Activated CD4-positive, alpha-beta T cell treated with anti-CD3 and anti-CD28 coated beads for 1 hour (primary cell): ENCODE data around the gene KIAA1217.
"Not testable (repeated sequence)": the region's sequence is repeated elsewhere in the genome, so short reads cannot be mapped to it uniquely, and the experiment has no call there.

Experiments used
- DNase-seq: peaks from one replicate; pipeline ENCODE4 v3.0.0-alpha.2; 2020

Gene KIAA1217

GRCh38 chr10:24475598-24475997 lies 266.7 kb downstream of the KIAA1217 start:
- DNase-seq, result no peak

- no peak for DNase-seq
Observed at GRCh38 chr10:24476913-24477701, 268.2 kb downstream of the KIAA1217 start.

- no peak for DNase-seq
Observed at GRCh38 chr10:24477915-24478314, 269.0 kb downstream of the KIAA1217 start.

- DNase-seq, result no peak
Observed at GRCh38 chr10:24479806-24480205, 270.9 kb downstream of the KIAA1217 start.

GRCh38 chr10:24480447-24480846 lies 271.5 kb downstream of the KIAA1217 start:
- no peak for DNase-seq

GRCh38 chr10:24481241-24481640 lies 272.3 kb downstream of the KIAA1217 start:
- DNase-seq, result no peak

- DNase-seq, result not testable (repeated sequence)
Observed at GRCh38 chr10:24482713-24483112, 273.8 kb downstream of the KIAA1217 start.

GRCh38 chr10:24483701-24484100 lies 274.8 kb downstream of the KIAA1217 start:
- no peak for DNase-seq

- DNase-seq, result no peak
Observed at GRCh38 chr10:24484771-24485170, 275.8 kb downstream of the KIAA1217 start.

GRCh38 chr10:24485304-24485703 lies 276.4 kb downstream of the KIAA1217 start:
- DNase-seq, result no peak

- no peak for DNase-seq
Observed at GRCh38 chr10:24488631-24489030, 279.7 kb downstream of the KIAA1217 start.

- DNase-seq, result no peak
Observed at GRCh38 chr10:24493165-24493564, 284.2 kb downstream of the KIAA1217 start.

GRCh38 chr10:24494236-24494635 lies 285.3 kb downstream of the KIAA1217 start:
- no peak for DNase-seq

- DNase-seq, result no peak
Observed at GRCh38 chr10:24494777-24495176, 285.8 kb downstream of the KIAA1217 start.

- no peak for DNase-seq
Observed at GRCh38 chr10:24495666-24496460, 286.9 kb downstream of the KIAA1217 start.

- no peak for DNase-seq
Observed at GRCh38 chr10:24496906-24497305, 288.0 kb downstream of the KIAA1217 start.

- no peak for DNase-seq
Observed at GRCh38 chr10:24501056-24501711, 292.2 kb downstream of the KIAA1217 start.

- DNase-seq, result no peak
Observed at GRCh38 chr10:24502006-24502405, 293.1 kb downstream of the KIAA1217 start.

GRCh38 chr10:24502801-24503460 lies 294.0 kb downstream of the KIAA1217 start:
- no peak for DNase-seq

- no peak for DNase-seq
Observed at GRCh38 chr10:24503461-24504320, 294.8 kb downstream of the KIAA1217 start.

- DNase-seq, result no peak
Observed at GRCh38 chr10:24505759-24506158, 296.8 kb downstream of the KIAA1217 start.

- no peak for DNase-seq
Observed at GRCh38 chr10:24513155-24513554, 304.2 kb downstream of the KIAA1217 start.
